ENCODE measurements around the gene KCP. TPM values are rescaled to one million over a fixed set of nuclear protein-coding genes. Genes with fewer than 3 reads are reported as not detected.

KCP gene
- total RNA-seq, 1 donor from 2014 or later: 4.3 TPM

DNA sequence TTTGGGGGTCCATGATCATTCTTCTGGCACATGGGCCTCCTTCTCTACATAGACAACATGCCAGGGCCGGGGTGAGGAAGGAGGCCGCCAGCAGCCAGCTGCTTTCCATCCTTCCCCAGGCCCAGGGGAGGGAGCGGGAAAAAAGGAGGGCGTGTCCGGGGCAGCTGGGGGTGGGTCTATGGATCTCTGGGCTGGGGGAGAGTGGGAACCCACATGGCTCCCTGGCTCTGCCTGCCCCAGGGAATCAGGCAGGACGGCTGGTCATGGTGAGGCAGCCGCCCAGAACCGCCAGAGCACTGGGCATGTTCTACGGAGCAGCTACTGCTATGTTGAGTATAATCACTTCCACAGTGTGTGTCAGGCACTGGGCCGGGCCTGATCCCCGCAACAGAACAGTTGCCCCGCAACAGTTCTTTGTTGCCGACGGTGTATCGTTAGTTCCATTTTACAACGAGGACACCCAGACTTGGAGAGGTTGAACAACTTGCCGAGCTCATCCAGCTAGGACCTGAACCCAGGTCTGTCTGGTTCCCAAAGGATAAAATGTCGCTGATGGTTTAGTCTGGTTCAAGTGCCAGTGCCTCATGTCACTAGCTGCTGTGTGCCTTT lies 20.8 kb upstream of the KCP start:
- Mint-ChIP-seq H3K36me3 (ENCODE audit: low read depth, unreplicated experiment) (peaks cover 3% of the 10 kb centered on the region), H3K9me3 (ENCODE audit: unreplicated experiment) (no peaks in the 10 kb centered on the region), H3K27ac (ENCODE audit: unreplicated experiment) (no peak overlapping the region), H3K4me1 (ENCODE audit: unreplicated experiment) (peaks cover 5% of the 10 kb centered on the region), H3K4me3 (ENCODE audit: unreplicated experiment) (no peak overlapping the region), H3K27me3 (ENCODE audit: unreplicated experiment) (peaks cover 8% of the 10 kb centered on the region)
- DNase-seq (ENCODE audit: low spot score): peak; percentile 2
- TF ChIP-seq, protein P1, sequence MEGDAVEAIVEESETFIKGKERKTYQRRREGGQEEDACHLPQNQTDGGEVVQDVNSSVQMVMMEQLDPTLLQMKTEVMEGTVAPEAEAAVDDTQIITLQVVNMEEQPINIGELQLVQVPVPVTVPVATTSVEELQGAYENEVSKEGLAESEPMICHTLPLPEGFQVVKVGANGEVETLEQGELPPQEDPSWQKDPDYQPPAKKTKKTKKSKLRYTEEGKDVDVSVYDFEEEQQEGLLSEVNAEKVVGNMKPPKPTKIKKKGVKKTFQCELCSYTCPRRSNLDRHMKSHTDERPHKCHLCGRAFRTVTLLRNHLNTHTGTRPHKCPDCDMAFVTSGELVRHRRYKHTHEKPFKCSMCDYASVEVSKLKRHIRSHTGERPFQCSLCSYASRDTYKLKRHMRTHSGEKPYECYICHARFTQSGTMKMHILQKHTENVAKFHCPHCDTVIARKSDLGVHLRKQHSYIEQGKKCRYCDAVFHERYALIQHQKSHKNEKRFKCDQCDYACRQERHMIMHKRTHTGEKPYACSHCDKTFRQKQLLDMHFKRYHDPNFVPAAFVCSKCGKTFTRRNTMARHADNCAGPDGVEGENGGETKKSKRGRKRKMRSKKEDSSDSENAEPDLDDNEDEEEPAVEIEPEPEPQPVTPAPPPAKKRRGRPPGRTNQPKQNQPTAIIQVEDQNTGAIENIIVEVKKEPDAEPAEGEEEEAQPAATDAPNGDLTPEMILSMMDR (IDR thresholded peaks at IDR 0.05; ENCODE audit: unreplicated experiment): no peak

DNA sequence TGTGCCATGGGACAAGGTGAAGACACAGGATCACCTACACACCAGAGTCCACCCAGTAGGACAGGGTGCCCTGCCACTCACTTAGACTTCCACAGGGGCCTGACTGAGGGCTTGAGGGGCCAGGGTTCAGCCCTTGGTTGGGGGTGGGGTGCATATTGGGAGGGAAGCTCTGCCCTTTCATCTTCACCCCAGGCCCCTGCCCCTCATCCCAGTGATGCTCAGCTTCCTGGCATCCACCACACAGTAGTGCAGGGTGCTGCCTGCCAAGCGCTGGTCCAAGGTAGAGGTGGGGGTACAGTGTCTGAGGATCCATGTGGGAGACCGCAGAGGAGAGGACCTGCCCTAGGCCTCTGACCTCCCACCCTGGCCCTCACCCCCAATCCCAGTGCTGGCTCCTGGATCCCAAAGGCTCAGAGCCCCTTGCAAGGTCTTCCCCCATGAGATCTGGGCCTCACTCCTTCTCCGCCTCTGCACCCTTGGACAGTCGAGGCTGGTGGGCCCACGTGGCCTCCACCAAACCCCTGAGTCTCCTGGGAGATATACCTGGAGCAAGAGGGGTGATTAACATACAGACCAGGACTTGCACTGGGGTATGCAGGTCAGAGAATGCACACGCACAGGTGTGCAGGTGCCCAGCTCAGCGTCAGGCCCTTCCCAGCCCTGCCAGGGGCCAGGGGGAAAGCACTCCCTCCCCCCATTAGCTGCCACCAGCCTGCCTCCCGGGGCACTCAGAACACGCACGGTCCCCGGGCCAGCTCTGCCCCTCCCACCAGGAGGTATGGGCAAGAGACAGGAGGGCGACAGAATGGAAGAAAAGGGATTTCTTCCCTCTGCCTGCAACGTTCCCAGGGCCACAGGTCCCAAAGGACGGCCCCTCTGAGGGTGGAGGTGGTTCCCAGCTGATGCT lies 18.6 kb upstream of the KCP start:
- no peaks in the 10 kb centered on the region for H3K9me3 Mint-ChIP-seq (ENCODE audit: unreplicated experiment)
- no peak overlapping the region for H3K4me3 Mint-ChIP-seq (ENCODE audit: unreplicated experiment)
- H3K27ac Mint-ChIP-seq (ENCODE audit: unreplicated experiment): no peak overlapping the region
- DNase-seq (ENCODE audit: low spot score): no peak
- H3K27me3 Mint-ChIP-seq (ENCODE audit: unreplicated experiment): peaks cover 8% of the 10 kb centered on the region
- peaks cover 3% of the 10 kb centered on the region for H3K36me3 Mint-ChIP-seq (ENCODE audit: low read depth, unreplicated experiment)
- H3K4me1 Mint-ChIP-seq (ENCODE audit: unreplicated experiment): peaks cover 5% of the 10 kb centered on the region
- TF ChIP-seq, protein P1 (IDR thresholded peaks at IDR 0.05; ENCODE audit: unreplicated experiment): no peak

DNA sequence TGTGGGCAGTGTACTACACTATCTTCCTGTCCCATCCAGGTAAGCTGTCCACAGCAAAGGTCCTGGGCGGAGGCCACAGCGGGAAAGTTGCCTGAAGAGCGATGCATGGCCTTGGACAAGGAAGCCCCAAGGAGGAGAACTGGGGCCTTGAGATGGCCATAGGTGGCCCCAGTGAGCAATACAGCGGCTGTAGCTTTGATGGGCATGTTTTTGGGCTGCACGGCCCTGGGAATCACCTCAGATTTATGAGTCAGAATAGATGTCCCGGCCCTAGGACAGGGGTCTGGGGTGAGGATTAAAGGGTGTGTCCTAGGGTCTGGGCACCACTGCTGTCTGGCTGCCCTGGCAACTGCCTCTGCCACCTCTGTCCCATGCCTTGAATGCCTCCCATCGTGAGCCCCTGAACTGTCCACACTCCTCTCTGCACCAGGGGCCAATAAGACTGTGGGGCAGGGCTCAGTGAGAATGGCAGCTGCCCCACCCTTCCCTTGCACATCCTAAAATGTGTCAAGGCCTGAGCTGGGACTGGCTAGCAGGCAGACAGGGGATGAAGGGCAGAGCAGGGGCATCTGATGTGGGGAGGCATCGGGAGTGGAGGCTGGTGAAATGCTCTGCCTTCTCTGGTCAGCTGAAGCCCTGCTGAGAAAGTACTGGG lies 17.8 kb upstream of the KCP start:
- H3K4me3 Mint-ChIP-seq (ENCODE audit: unreplicated experiment): no peak overlapping the region
- peaks cover 10% of the 10 kb centered on the region for H3K27me3 Mint-ChIP-seq (ENCODE audit: unreplicated experiment)
- H3K4me1 Mint-ChIP-seq (ENCODE audit: unreplicated experiment): peaks cover 2% of the 10 kb centered on the region

DNA sequence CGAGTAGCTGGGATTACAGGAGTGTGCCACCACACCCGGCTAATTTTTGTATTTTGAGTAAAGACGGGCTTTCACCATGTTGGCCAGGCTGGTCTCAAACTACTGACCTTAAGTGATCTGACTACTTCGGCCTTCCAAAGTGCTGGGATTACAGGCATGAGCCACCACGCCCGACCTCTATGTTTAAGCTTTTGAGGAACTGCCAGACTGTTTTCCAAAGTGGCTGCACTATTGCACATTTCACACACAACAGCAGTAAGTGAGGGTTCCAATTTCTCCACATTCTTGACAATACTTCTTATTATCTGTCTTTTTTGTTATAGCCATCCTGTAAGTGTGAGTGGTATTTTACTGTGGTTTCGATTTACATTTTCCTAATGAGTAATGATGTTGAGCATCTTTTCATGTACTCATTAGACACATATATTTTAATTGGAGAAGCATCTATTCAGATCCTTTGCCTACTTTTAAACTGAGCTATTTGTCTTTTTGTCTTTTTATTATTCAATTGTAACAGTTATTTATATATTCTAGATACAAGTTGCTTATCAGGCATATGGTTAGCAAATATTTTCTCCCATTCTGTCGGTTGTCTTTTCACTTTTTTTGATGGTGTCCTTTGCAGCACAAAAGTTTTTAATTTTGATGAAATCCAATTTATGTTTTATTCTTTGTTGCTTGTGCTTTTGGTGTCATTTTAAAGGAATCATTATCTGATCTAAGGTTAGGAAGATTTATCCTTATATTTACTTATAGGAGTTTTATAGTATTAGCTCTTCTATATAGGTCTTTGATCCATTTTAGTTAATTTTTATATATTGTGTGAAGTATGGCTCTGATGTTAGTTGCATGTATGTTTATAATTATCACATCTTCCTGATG lies 14.4 kb upstream of the KCP start:
- DNase-seq (ENCODE audit: low spot score): no peak
- Mint-ChIP-seq H3K9me3 (ENCODE audit: unreplicated experiment) (no peaks in the 10 kb centered on the region), H3K4me3 (ENCODE audit: unreplicated experiment) (no peak overlapping the region), H3K36me3 (ENCODE audit: low read depth, unreplicated experiment) (peaks cover 3% of the 10 kb centered on the region), H3K27ac (ENCODE audit: unreplicated experiment) (no peak overlapping the region), H3K4me1 (ENCODE audit: unreplicated experiment) (peaks cover 4% of the 10 kb centered on the region), H3K27me3 (ENCODE audit: unreplicated experiment) (peaks cover 8% of the 10 kb centered on the region)
- TF ChIP-seq, protein P1 (IDR thresholded peaks at IDR 0.05; ENCODE audit: unreplicated experiment): no peak

More for the DNA sequence above, 17.8 kb upstream of the KCP start:
- TF ChIP-seq, protein P1 (IDR thresholded peaks at IDR 0.05; ENCODE audit: unreplicated experiment): no peak
- DNase-seq (ENCODE audit: low spot score): no peak
- H3K9me3 Mint-ChIP-seq (ENCODE audit: unreplicated experiment): no peaks in the 10 kb centered on the region
- peaks cover 3% of the 10 kb centered on the region for H3K36me3 Mint-ChIP-seq (ENCODE audit: low read depth, unreplicated experiment)
- H3K27ac Mint-ChIP-seq (ENCODE audit: unreplicated experiment): peak overlapping the region; percentile 34

Measured in endothelial cell (in vitro differentiated cells).